ENCODE data around the gene GDF10.

GDF10 gene

GRCh38 chr10:47356708-47357107 lies 56.7 kb downstream of the GDF10 start:
- no peak for TF ChIP-seq CTCF (IDR thresholded peaks at IDR 0.05; ENCODE audit: low read depth, low read length)
- no peak for DNase-seq (ENCODE audit: extremely low read depth, low read depth)

GRCh38 chr10:47357131-47357582 lies 57.2 kb downstream of the GDF10 start:
- no peak for DNase-seq (ENCODE audit: extremely low read depth, low read depth)
- no peak for TF ChIP-seq CTCF (IDR thresholded peaks at IDR 0.05; ENCODE audit: low read depth, low read length)

GRCh38 chr10:47357911-47358310 lies 57.9 kb downstream of the GDF10 start:
- TF ChIP-seq CTCF (IDR thresholded peaks at IDR 0.05; ENCODE audit: low read depth, low read length): no peak
- DNase-seq (ENCODE audit: extremely low read depth, low read depth): no peak

GRCh38 chr10:47358457-47358856 lies 58.5 kb downstream of the GDF10 start:
- no peak for TF ChIP-seq CTCF (IDR thresholded peaks at IDR 0.05; ENCODE audit: low read depth, low read length)
- DNase-seq (ENCODE audit: extremely low read depth, low read depth): no peak

GRCh38 chr10:47359101-47359500 lies 59.1 kb downstream of the GDF10 start:
- no peak for DNase-seq (ENCODE audit: extremely low read depth, low read depth)
- TF ChIP-seq CTCF (IDR thresholded peaks at IDR 0.05; ENCODE audit: low read depth, low read length): no peak

GRCh38 chr10:47359626-47360418 lies 59.8 kb downstream of the GDF10 start:
- DNase-seq (ENCODE audit: extremely low read depth, low read depth): no peak
- TF ChIP-seq CTCF (IDR thresholded peaks at IDR 0.05; ENCODE audit: low read depth, low read length): no peak

- DNase-seq (ENCODE audit: extremely low read depth, low read depth): no peak
Measured at GRCh38 chr10:47360419-47361040, 60.5 kb downstream of the GDF10 start.

More at GRCh38 chr10:47360419-47361040, 60.5 kb downstream of the GDF10 start:
- no peak for TF ChIP-seq CTCF (IDR thresholded peaks at IDR 0.05; ENCODE audit: low read depth, low read length)

Data from AG09319 (cell line).